H4 (cell line): ENCODE measurements around the gene NEK10. TPM values are rescaled to one million over a fixed set of nuclear protein-coding genes. Genes with fewer than 3 reads are reported as not detected.
"Not testable (repeated sequence)": the region's sequence is repeated elsewhere in the genome, so short reads cannot be mapped to it uniquely, and the experiment has no call there.

Experiments
- DNase-seq: peaks from one replicate; pipeline ENCODE4 v3.0.0-alpha.2; 2015; ENCODE audit warnings: low spot score
- total RNA-seq: library from RNA; depleted of rRNA; stranded (reverse); fragments of >200 nt; shearing (Covaris generic); gene quantifications from 2 replicates; pipeline ENCODE4 v1.2.3, GENCODE V29; 2014; rRNA removed

NEK10 gene
- total RNA-seq: 1.8 and 1.9 TPM in 2 replicates

DNA sequence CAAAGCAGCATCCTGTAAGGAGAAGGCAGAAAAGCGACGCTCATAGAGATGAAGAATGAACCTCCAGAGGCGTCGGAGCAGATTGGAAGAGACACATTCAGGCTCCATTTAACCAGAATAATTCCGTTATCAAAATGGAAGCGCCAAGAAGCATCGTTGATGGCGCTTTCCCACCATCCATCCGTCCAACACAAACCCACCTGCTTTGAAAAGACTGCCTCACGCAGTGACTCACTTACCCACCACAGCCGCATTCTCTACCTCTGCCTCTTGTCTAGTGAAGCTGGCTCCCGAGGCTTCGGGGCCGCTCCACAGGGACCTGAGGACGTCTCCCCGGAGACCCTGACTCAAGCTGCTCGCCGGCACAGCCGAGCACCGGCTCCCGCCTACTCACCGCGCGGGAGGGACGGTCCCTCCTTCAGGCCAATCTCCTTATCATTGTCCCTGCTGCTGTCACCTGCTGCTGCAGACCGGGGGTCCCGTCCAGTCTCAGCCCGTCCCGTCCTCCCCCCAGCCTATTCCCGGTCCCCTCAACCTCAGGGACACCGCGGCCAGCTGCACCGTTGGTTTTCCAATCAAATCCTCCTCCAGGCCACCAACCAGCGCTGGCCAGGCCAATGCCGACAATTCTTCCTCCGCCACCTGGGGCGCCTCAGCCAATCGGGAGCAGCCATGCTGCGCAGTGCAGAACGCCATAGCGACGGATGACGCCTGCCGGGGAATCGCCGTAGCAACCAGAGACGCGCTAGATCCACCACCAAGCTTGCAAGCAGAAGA lies at the start of gene NEK10:
Gene NEK10, minus strand, starts transcription at position 553 of the 777 bp plus-strand sequence. CDS start 16,501 bp downstream, outside the sequence.
- DNase-seq: peak; percentile 78

GRCh38 chr3:27415202-27415601 lies 46.0 kb upstream of the NEK10 start:
- no peak for DNase-seq

DNA sequence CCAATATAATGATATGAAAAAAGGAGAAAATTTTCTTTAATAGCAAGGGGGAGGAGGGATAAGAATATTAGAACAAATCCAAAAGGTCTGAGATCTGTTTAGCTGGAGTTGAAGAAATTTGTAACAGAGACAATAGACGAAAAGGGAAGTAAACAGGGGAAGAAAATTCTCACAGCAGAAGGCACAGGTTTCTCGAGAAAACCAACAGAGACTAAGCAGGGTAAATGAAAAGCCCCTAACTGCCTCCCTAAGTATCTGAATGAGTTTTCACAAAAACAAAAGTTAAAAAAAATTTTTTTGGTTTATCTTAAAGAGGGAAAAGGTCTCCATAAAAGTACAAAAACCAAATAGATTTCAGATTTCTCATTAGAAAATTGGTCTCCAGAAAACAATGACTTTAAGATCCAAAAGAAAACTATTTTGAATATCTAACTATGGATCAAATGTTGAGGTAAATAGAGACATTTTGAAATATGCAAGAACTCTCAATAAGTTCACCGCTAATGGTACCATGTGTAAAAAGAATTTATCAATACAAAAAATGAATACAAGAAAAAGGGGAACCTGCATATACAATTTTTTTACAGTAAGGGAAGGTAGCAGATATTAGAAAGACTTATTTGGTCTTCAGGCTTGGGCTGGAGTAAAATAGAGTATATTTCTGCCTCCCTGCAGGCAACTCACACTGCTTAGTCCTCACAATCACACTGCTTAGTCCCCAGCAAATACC lies 23.9 kb upstream of the NEK10 start:
- no peak for DNase-seq

- DNase-seq: not testable (repeated sequence)
Measured at GRCh38 chr3:27392414-27392813, 23.2 kb upstream of the NEK10 start.

- no peak for DNase-seq
Measured at GRCh38 chr3:27391796-27392195, 22.6 kb upstream of the NEK10 start.

DNA sequence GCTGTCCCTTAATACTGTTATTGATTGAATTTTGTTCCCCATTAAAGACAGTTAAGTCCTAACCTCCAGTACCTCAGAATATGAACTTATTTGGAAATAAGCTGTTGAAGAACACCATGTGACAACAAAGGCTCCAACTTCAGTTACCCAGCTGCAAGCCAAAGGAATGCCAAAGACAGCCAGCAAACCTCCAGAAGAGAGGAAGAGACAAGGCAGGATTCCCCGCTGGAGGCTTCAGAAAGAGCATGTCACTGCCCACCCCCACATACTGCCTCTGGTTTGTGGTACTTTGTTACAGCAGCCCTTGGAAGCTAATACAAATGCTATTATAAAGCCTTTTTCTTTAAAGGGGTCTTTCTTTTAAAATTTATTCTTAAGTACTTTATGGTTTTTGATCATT lies 18.4 kb upstream of the NEK10 start:
- no peak for DNase-seq

DNA sequence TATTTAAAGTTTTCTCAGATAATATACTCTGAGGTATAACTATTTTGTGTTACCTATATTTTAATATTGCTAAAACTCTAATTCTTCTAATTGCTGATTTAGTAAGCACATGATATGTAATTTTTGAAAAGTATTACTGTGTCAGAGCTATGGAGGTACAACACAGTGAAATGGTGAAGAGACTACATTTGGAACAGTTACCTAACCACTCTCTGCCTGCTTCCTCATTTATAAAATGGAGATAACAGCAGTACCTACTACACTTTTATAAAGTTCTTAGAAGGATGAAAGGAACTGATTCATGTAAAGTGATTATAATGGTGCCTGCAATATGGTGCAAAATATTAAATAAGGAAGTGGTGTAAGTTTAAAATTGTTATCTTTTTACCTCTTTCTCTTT lies 16.3 kb upstream of the NEK10 start:
- DNase-seq: no peak

DNA sequence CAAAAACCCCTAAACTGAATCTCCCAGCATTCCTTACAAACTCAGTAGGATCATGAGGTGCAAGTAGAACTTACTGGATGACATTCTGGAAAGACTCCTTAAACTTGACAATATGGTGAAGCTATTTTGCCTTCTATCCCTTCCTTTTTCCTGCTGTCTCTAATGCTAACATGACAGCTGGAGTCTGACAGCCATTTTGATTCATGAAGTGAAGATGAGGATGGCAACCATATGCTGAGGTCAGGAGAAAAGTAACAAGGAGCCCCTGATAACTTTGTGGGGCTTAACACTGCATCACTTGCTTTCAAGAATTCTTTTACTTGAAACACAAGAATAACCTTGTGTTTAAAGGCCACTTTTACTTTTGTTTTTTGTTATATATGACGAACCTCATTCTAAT lies 15.0 kb upstream of the NEK10 start:
- DNase-seq: no peak

- no peak for DNase-seq
Measured at GRCh38 chr3:27380433-27381357, 11.5 kb upstream of the NEK10 start.

DNA sequence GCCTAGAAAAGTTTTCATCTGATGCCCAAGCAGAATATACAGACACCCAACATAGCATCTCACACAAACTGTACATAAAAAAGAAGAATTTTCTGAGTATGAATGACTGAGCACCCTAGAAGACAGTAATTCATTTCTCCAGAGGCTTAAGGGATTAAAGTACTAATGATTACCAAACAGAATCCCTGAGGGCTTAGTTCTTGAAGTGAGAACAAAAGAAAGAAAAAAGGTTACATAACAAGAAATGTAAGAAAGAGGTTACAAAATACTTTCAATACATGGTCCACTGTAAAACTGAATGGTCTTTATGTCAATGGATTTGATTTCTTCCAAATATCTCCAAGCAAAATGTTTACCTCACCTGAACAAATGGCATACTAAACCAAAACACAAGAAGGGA lies 9.1 kb upstream of the NEK10 start:
- DNase-seq: no peak

GRCh38 chr3:27376109-27376772 lies 7.1 kb upstream of the NEK10 start:
- no peak for DNase-seq

DNA sequence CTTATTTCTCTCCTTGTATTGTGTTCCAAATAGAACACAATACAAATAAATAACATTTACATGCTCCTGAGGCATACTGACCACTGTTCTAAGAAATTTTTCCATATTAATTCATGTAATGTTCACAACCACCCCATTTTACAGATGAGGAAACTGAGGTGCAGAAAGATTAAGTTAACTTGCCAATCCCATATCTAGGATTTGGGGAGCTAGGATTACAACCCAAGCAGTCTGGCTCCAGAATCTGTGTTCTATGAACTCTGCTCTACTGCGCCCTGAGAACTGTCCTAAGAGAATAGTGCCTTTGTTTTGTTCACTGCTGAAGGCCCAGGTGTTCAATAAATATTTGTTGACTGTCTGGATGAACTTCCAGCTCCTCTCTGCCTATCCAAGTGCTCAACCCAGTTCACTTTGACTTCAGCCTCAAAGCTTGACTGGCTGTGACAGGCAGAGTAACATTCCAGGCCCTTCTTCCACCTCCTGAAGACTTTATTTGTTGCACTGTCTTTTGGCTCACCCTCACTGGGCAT lies 3.1 kb downstream of the NEK10 start:
- DNase-seq: no peak

GRCh38 chr3:27360113-27361078 lies 8.8 kb downstream of the NEK10 start:
- peak; percentile 6 for DNase-seq

DNA sequence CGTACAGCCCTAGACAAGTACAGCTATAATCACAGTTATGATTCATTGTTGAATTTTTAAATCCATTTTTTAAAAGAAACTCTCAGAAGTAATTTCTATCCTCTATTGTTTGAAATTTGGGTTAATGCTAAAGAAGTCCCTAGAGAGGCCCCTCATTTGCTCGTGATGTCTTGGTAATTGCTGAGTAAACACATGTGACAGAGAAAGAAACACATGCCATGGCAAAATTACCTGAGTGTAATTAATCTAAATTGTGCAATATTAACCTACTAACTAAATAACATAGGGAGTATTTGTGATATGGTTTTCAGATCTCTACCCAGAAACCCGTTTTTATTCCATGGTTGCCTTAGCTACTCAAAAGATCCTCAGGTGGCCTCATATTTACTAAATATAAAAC lies 10.8 kb downstream of the NEK10 start:
- no peak for DNase-seq

DNA sequence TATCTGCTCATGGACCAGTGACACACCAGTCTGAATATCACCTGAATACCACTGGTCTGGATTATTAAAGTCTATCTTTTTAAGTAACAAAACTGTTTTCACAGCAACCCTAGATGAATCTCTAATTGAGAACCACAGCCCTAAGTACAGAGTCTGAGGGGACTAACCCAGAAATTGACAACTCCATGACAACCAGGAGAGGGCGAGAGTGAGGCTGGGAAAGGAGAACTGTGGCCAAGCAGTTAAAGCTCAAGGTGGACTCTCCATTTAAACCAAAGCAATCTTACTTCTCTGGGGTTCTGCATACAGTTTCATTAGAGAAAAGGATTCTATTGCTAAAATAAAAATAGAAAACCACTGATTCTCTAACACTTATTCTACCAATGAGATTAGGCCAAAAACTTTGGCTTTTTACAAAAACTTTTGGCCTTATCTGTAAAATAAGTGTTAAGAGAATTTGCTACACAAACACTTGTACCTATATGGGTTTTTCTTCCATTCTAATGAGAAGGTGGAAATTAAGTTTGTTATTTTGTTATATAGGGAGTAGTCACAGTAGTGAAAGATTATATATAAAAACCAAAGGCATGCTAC lies 11.4 kb downstream of the NEK10 start:
- peak; percentile 40 for DNase-seq

DNA sequence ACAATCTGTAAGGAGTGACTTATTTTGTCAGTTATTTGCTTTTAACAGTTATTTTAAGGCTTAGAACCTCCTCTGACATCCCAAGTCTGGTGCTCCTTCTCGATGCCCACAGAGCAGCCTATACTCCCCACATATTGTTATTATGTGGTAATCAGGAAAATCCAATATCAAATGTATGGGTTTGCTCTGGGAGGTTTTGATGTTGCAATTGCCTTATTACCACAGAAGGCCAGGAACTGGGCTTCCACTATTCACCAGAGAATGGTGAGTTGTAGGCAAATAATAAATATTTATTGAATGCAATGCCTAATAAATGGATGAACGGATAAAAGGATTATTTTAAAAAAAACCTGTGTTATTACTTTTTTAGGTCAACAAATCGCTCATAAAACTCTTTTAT lies 12.2 kb downstream of the NEK10 start:
- DNase-seq: no peak

- no peak for DNase-seq
Measured at GRCh38 chr3:27354588-27355203, 14.5 kb downstream of the NEK10 start.

DNA sequence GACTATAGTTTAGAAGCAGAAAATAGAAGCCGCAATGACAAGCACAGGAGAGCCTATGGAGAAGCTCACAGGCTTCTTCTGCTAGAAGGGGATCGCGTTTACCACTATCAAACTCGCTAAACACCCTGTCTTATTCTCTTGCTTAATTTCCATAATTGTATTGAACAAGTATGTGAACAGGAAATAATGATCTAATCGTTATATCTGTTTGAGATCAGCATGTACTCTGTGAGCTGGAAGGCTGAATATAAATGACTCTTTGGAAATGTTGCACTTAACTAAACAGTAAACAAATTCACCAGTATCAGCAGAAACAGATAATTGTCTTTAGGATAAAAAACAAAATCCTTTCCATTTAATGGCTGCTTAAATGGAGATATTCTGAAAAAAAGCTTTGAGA lies 15.0 kb downstream of the NEK10 start:
- no peak for DNase-seq

GRCh38 chr3:27353221-27353620 lies 16.0 kb downstream of the NEK10 start:
- DNase-seq: no peak
